ENCODE data around the gene HFE. TPM values are rescaled to one million over a fixed set of nuclear protein-coding genes. Genes with fewer than 3 reads are reported as not detected.

The HFE gene
- total RNA-seq, 1 donor from 2014 or later: 9.2 TPM

DNA sequence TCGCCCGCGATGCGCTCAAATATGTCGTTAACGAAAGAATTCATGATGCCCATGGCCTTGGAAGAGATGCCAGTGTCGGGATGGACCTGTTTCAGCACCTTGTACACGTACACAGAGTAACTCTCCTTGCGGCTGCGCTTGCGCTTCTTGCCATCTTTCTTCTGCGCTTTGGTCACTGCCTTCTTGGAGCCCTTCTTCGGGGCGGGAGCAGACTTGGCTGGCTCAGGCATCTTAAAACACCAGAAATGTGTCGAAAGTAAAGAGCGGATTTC, 36.4 kb downstream of the HFE start:
- no peak for ATAC-seq
- peak; percentile 79 for DNase-seq
- Histone ChIP-seq H3K4me1 (peaks cover 21% of the 10 kb centered on the region), H3K27ac (peak overlapping the region; percentile 99), H3K36me3 (peaks cover 17% of the 10 kb centered on the region), H3K9me3 (no peaks in the 10 kb centered on the region), H3K4me3 (peak overlapping the region; percentile 76), H3K27me3 (no peaks in the 10 kb centered on the region)
- intact Hi-C loops (cut with DNase I): no loop called here
- TF ChIP-seq, protein P1, sequence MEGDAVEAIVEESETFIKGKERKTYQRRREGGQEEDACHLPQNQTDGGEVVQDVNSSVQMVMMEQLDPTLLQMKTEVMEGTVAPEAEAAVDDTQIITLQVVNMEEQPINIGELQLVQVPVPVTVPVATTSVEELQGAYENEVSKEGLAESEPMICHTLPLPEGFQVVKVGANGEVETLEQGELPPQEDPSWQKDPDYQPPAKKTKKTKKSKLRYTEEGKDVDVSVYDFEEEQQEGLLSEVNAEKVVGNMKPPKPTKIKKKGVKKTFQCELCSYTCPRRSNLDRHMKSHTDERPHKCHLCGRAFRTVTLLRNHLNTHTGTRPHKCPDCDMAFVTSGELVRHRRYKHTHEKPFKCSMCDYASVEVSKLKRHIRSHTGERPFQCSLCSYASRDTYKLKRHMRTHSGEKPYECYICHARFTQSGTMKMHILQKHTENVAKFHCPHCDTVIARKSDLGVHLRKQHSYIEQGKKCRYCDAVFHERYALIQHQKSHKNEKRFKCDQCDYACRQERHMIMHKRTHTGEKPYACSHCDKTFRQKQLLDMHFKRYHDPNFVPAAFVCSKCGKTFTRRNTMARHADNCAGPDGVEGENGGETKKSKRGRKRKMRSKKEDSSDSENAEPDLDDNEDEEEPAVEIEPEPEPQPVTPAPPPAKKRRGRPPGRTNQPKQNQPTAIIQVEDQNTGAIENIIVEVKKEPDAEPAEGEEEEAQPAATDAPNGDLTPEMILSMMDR (IDR thresholded peaks at IDR 0.05): no peak

- Histone ChIP-seq H3K4me3 (peak overlapping the region; percentile 76), H3K4me1 (peaks cover 24% of the 10 kb centered on the region), H3K27me3 (no peaks in the 10 kb centered on the region), H3K36me3 (peaks cover 21% of the 10 kb centered on the region), H3K9me3 (no peaks in the 10 kb centered on the region), H3K27ac (peak overlapping the region; percentile 99)
- peak; percentile 91 for ATAC-seq
- TF ChIP-seq, protein P1 (IDR thresholded peaks at IDR 0.05): no peak
- DNase-seq: peak; percentile 87
- intact Hi-C loops (cut with DNase I): loop anchor here (2.0 kb wide), 1 partner anchor 33 kb away; a partner anchor contains a TSS
Observed at GRCh38 chr6:26123947-26124780, 36.9 kb downstream of the HFE start.

DNA sequence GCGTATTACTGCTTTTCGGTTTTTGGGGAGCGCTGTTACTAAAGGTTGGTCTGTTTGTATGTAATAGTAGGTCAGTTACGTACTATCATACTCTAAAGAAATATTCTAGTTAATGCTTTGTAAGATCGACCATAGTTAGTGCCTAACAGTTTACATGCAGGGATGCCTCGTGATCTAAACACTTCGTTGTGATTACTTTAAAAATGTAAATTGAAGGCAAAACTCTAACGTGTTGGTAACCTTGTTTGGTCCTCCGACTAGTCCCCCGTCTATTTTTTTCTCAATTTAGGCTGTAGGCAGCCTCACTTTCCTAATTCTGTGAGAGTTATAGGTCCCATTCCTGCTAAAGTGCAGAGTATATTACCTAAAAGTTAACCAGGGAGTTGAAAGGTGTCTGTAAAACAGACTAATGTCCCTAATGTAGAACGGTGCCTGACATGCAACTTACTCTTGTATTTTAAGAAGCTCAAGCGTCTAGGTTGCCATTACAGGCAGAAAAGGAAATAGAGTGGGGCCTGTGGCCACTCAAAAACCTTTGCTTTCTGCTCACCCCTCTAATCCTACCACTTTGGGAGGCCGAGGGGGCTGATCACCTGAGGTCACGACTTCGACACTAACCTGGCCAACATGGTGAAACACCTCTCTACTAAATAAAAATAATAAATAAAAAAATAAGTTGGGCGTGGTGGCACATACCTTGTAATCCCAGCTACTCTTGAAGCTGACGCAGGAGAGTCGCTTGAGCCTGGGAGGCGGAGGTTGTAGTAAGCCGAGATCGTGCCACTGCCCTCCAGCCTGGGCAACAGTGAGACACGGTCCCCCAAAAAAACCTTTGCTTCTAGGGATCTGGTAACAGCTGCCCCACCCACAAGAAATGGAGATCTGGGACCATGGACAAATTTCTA, 37.8 kb downstream of the HFE start:
- Histone ChIP-seq H3K27ac (peak overlapping the region; percentile 99), H3K9me3 (no peaks in the 10 kb centered on the region), H3K27me3 (no peaks in the 10 kb centered on the region), H3K4me1 (peaks cover 28% of the 10 kb centered on the region), H3K36me3 (peaks cover 30% of the 10 kb centered on the region), H3K4me3 (peak overlapping the region; percentile 76)
- DNase-seq (no peak), ATAC-seq (no peak)
- TF ChIP-seq, protein P1 (IDR thresholded peaks at IDR 0.05): no peak
- intact Hi-C loops (cut with DNase I): loop anchor here (2.0 kb wide), 1 partner anchor 32 kb away; a partner anchor contains a TSS

GRCh38 chr6:26126394-26127235, 39.4 kb downstream of the HFE start:
- H3K9me3 ChIP-seq: no peaks in the 10 kb centered on the region
- peaks cover 32% of the 10 kb centered on the region for H3K36me3 ChIP-seq
- peaks cover 28% of the 10 kb centered on the region for H3K4me1 ChIP-seq
- no peaks in the 10 kb centered on the region for H3K27me3 ChIP-seq
- peak overlapping the region; percentile 76 for H3K4me3 ChIP-seq
- peak overlapping the region; percentile 99 for H3K27ac ChIP-seq
- no peak for DNase-seq
- ATAC-seq: no peak
- intact Hi-C loops (cut with DNase I): no loop called here
- TF ChIP-seq, protein P1 (IDR thresholded peaks at IDR 0.05): no peak

All from upper lobe of right lung (tissue), 1 donor.